HG03066 (cell line): Measurements from ENCODE around the gene CYP1B1.
"Not testable (repeated sequence)": the region's sequence is repeated elsewhere in the genome, so short reads cannot be mapped to it uniquely, and the experiment has no call there.

Source experiments
- ATAC-seq: cut with Tn5 transposase; IDR thresholded peaks from one replicate; pipeline ENCODE4 v1.9.1; 2021; ENCODE audit warnings: low read depth; ENCODE audit not compliant: unreplicated experiment

The CYP1B1 gene

GRCh38 chr2:38075507-38076151, at the start of gene CYP1B1:
Gene CYP1B1, minus strand, starts transcription at chr2:38076151. Its CDS starts 763 bp downstream, at chr2:38075388.
- ATAC-seq, result no peak

GRCh38 chr2:38125007-38125406, 49.1 kb upstream of the CYP1B1 start:
- no peak for ATAC-seq

- no peak for ATAC-seq
These were observed 48.0 kb upstream of the CYP1B1 start for GRCh38 chr2:38123911-38124310.

- ATAC-seq, result no peak
These were observed 46.4 kb upstream of the CYP1B1 start for GRCh38 chr2:38122344-38122743.

GRCh38 chr2:38121481-38121880, 45.5 kb upstream of the CYP1B1 start:
- no peak for ATAC-seq

- no peak for ATAC-seq
These were observed 44.9 kb upstream of the CYP1B1 start for GRCh38 chr2:38120829-38121228.

GRCh38 chr2:38120264-38120592, 44.3 kb upstream of the CYP1B1 start:
- ATAC-seq, result no peak

GRCh38 chr2:38116762-38117161, 40.8 kb upstream of the CYP1B1 start:
- no peak for ATAC-seq

GRCh38 chr2:38115216-38116032, 39.5 kb upstream of the CYP1B1 start:
- ATAC-seq, result no peak

- no peak for ATAC-seq
These were observed 38.2 kb upstream of the CYP1B1 start for GRCh38 chr2:38113981-38114708.

GRCh38 chr2:38113051-38113450, 37.1 kb upstream of the CYP1B1 start:
- ATAC-seq, result no peak

- ATAC-seq, result not testable (repeated sequence)
These were observed 35.4 kb upstream of the CYP1B1 start for GRCh38 chr2:38111350-38111749.

GRCh38 chr2:38109732-38110181, 33.8 kb upstream of the CYP1B1 start:
- no peak for ATAC-seq

- no peak for ATAC-seq
These were observed 33.2 kb upstream of the CYP1B1 start for GRCh38 chr2:38108907-38109731.

GRCh38 chr2:38107738-38108410, 31.9 kb upstream of the CYP1B1 start:
- no peak for ATAC-seq

GRCh38 chr2:38106405-38107094, 30.6 kb upstream of the CYP1B1 start:
- ATAC-seq, result no peak

GRCh38 chr2:38105922-38106321, 30.0 kb upstream of the CYP1B1 start:
- no peak for ATAC-seq

GRCh38 chr2:38104598-38104997, 28.6 kb upstream of the CYP1B1 start:
- no peak for ATAC-seq

GRCh38 chr2:38100328-38100727, 24.4 kb upstream of the CYP1B1 start:
- ATAC-seq, result no peak
